Measurements from ENCODE around the gene CDH1. TPM values are rescaled to one million over a fixed set of nuclear protein-coding genes. Genes with fewer than 3 reads are reported as not detected.
"Not testable (repeated sequence)": the region's sequence is repeated elsewhere in the genome, so short reads cannot be mapped to it uniquely, and the experiment has no call there.

The CDH1 gene
- total RNA-seq, 2 experiments from 2014 or later = 4.5 to 9.1 TPM

- ChIA-PET POLR2A (no interaction called here), CTCF (interaction anchor here (1.2 kb wide), 2 partner anchors 21 to 114 kb away, joined by 3 to 5 read pairs; no protein-coding TSS in a partner anchor)
- ATAC-seq (no peak), DNase-seq (no peak)
- H3K27me3 Mint-ChIP-seq = peaks cover 3% of the 10 kb centered on the region
- H3K4me1 Mint-ChIP-seq = no peaks in the 10 kb centered on the region
- no peaks in the 10 kb centered on the region for H3K9me3 Mint-ChIP-seq (ENCODE audit: low read depth)
- no peak overlapping the region for H3K4me3 Mint-ChIP-seq
- H3K36me3 Mint-ChIP-seq (ENCODE audit: low read depth) = no peaks in the 10 kb centered on the region
- H3K27ac Mint-ChIP-seq = no peak overlapping the region
- intact Hi-C loops (cut with DNase I, micrococcal nuclease) = no loop called here
Observed at GRCh38 chr16:68826652-68827051, 89.6 kb downstream of the CDH1 start.

GRCh38 chr16:68833251-68833650 is 96.2 kb downstream of the CDH1 start:
- H3K4me1 Mint-ChIP-seq = no peaks in the 10 kb centered on the region
- POLR2A ChIA-PET = no interaction called here
- CTCF ChIA-PET = interaction anchor here (0.8 to 1.6 kb wide), 4 partner anchors 12 to 127 kb away, joined by 3 to 4 read pairs (median 4); no protein-coding TSS in a partner anchor
- peaks cover 4% of the 10 kb centered on the region for H3K27me3 Mint-ChIP-seq
- DNase-seq = no peak
- no peak overlapping the region for H3K27ac Mint-ChIP-seq
- ATAC-seq = no peak
- intact Hi-C loops (cut with DNase I, micrococcal nuclease) = no loop called here
- no peaks in the 10 kb centered on the region for H3K36me3 Mint-ChIP-seq (ENCODE audit: low read depth)
- H3K4me3 Mint-ChIP-seq = no peak overlapping the region
- no peaks in the 10 kb centered on the region for H3K9me3 Mint-ChIP-seq (ENCODE audit: low read depth)

- no peak overlapping the region for H3K27ac Mint-ChIP-seq
- no peaks in the 10 kb centered on the region for H3K4me1 Mint-ChIP-seq
- H3K9me3 Mint-ChIP-seq (ENCODE audit: low read depth) = no peaks in the 10 kb centered on the region
- H3K4me3 Mint-ChIP-seq = no peak overlapping the region
- H3K36me3 Mint-ChIP-seq (ENCODE audit: low read depth) = no peaks in the 10 kb centered on the region
- no peak for ATAC-seq
- no peak for DNase-seq
- POLR2A ChIA-PET = no interaction called here
- intact Hi-C loops (cut with DNase I, micrococcal nuclease) = no loop called here
- peaks cover 3% of the 10 kb centered on the region for H3K27me3 Mint-ChIP-seq
- CTCF ChIA-PET = interaction anchor here (0.7 to 1.7 kb wide), 5 partner anchors 10 to 216 kb away, joined by 3 to 7 read pairs (median 3); no protein-coding TSS in a partner anchor
Observed at GRCh38 chr16:68834550-68834949, 97.5 kb downstream of the CDH1 start.

GRCh38 chr16:68835970-68836369 is 98.9 kb downstream of the CDH1 start:
- intact Hi-C loops (cut with DNase I, micrococcal nuclease) = no loop called here
- H3K4me1 Mint-ChIP-seq = no peaks in the 10 kb centered on the region
- H3K36me3 Mint-ChIP-seq (ENCODE audit: low read depth) = no peaks in the 10 kb centered on the region
- ChIA-PET POLR2A (no interaction called here), CTCF (no interaction called here)
- no peaks in the 10 kb centered on the region for H3K9me3 Mint-ChIP-seq (ENCODE audit: low read depth)
- no peak overlapping the region for H3K27ac Mint-ChIP-seq
- H3K4me3 Mint-ChIP-seq = no peak overlapping the region
- no peak for DNase-seq
- no peak for ATAC-seq
- peaks cover 1% of the 10 kb centered on the region for H3K27me3 Mint-ChIP-seq

- no peak overlapping the region for H3K27ac Mint-ChIP-seq
Observed at GRCh38 chr16:68839831-68840230, 102.7 kb downstream of the CDH1 start.

GRCh38 chr16:68842964-68843481 is 105.9 kb downstream of the CDH1 start:
- ATAC-seq; H3K36me3 Mint-ChIP-seq (ENCODE audit: low read depth); DNase-seq; H3K27me3 Mint-ChIP-seq; H3K9me3 Mint-ChIP-seq (ENCODE audit: low read depth): not testable (repeated sequence)
- peaks cover 27% of the 10 kb centered on the region for H3K4me1 Mint-ChIP-seq
- intact Hi-C loops (cut with DNase I, micrococcal nuclease) = loop anchor here (1.0 to 2.0 kb wide), 11 partner anchors 87 to 722 kb away; partner anchors contain the start of genes CHTF8 (in 1 of the 2), NFAT5 (in 1 of the 2), SMPD3 (in 1 of the 2) and UTP4 (in 1 of the 2)
- H3K27ac Mint-ChIP-seq = peak overlapping the region; percentile 91
- POLR2A ChIA-PET = interaction anchor here (0.6 to 2.5 kb wide), 5 partner anchors 49 to 262 kb away, joined by 3 to 9 read pairs (median 5); no protein-coding TSS in a partner anchor
- H3K4me3 Mint-ChIP-seq = peak overlapping the region; percentile 84
- CTCF ChIA-PET = interaction anchor here (0.6 to 1.7 kb wide), 7 partner anchors 26 to 325 kb away, joined by 3 to 6 read pairs (median 4); partner anchors contain the start of gene ZFP90

More at GRCh38 chr16:68839831-68840230, 102.7 kb downstream of the CDH1 start:
- no peak for DNase-seq
- ChIA-PET POLR2A (no interaction called here), CTCF (interaction anchor here (1.1 kb wide), 1 partner anchor 10 kb away, joined by 3 read pairs; no protein-coding TSS in a partner anchor)
- no peak for ATAC-seq
- H3K36me3 Mint-ChIP-seq (ENCODE audit: low read depth) = no peaks in the 10 kb centered on the region
- intact Hi-C loops (cut with DNase I, micrococcal nuclease) = no loop called here
- peaks cover 1% of the 10 kb centered on the region for H3K27me3 Mint-ChIP-seq
- H3K4me3 Mint-ChIP-seq = no peak overlapping the region
- peaks cover 10% of the 10 kb centered on the region for H3K4me1 Mint-ChIP-seq
- no peaks in the 10 kb centered on the region for H3K9me3 Mint-ChIP-seq (ENCODE audit: low read depth)

- intact Hi-C loops (cut with DNase I, micrococcal nuclease) = loop anchor here (1.0 to 2.0 kb wide), 11 partner anchors 87 to 721 kb away; partner anchors contain the start of genes CHTF8 (in 1 of the 2), NFAT5 (in 1 of the 2), SMPD3 (in 1 of the 2) and UTP4 (in 1 of the 2)
- Mint-ChIP-seq H3K27me3 (no peaks in the 10 kb centered on the region), H3K9me3 (ENCODE audit: low read depth) (no peaks in the 10 kb centered on the region), H3K4me1 (peaks cover 27% of the 10 kb centered on the region), H3K4me3 (peak within 1 kb of the TSS; percentile 84), H3K36me3 (ENCODE audit: low read depth) (peaks cover 4% of the 10 kb centered on the region), H3K27ac (peak within 1 kb of the TSS; percentile 91)
- ATAC-seq (peak; percentile 93), DNase-seq (peak; percentile 95)
- ChIA-PET CTCF (interaction anchor here (0.6 to 1.7 kb wide), 9 partner anchors 9 to 326 kb away, joined by 3 to 6 read pairs (median 4); no protein-coding TSS in a partner anchor), POLR2A (interaction anchor here (0.6 to 2.5 kb wide), 4 partner anchors 49 to 175 kb away, joined by 3 to 9 read pairs (median 4); no protein-coding TSS in a partner anchor)
Observed at GRCh38 chr16:68843482-68844210, 106.6 kb downstream of the CDH1 start, which contains the start of gene TANGO6. Gene TANGO6, plus strand, starts transcription at chr16:68843531. Its CDS starts 87 bp downstream, at chr16:68843618.

GRCh38 chr16:68844211-68844564 is 107.1 kb downstream of the CDH1 start:
- CTCF ChIA-PET = interaction anchor here (1.0 to 1.7 kb wide), 5 partner anchors 10 to 315 kb away, joined by 3 to 6 read pairs (median 3); no protein-coding TSS in a partner anchor
- DNase-seq (no peak), ATAC-seq (no peak)
- Mint-ChIP-seq H3K27me3 (no peaks in the 10 kb centered on the region), H3K4me1 (peaks cover 27% of the 10 kb centered on the region), H3K9me3 (ENCODE audit: low read depth) (no peaks in the 10 kb centered on the region), H3K4me3 (peak overlapping the region; percentile 84), H3K36me3 (ENCODE audit: low read depth) (peaks cover 4% of the 10 kb centered on the region), H3K27ac (peak overlapping the region; percentile 91)
- POLR2A ChIA-PET = interaction anchor here (2.5 kb wide), 1 partner anchor 87 kb away, joined by 9 read pairs; no protein-coding TSS in a partner anchor
- intact Hi-C loops (cut with DNase I, micrococcal nuclease) = no loop called here

GRCh38 chr16:68848786-68849185 is 111.7 kb downstream of the CDH1 start:
- H3K27me3 Mint-ChIP-seq = no peaks in the 10 kb centered on the region
- peaks cover 26% of the 10 kb centered on the region for H3K4me1 Mint-ChIP-seq
- DNase-seq (no peak), ATAC-seq (no peak)
- H3K36me3 Mint-ChIP-seq (ENCODE audit: low read depth) = peaks cover 12% of the 10 kb centered on the region
- no peak overlapping the region for H3K27ac Mint-ChIP-seq
- intact Hi-C loops (cut with DNase I, micrococcal nuclease) = loop anchor here (5.0 kb wide), 3 partner anchors 259 to 439 kb away; partner anchors contain the start of genes CHTF8 (in 1 of the 2), HAS3 (in 1 of the 2) and UTP4 (in 1 of the 2)
- POLR2A ChIA-PET = no interaction called here
- H3K4me3 Mint-ChIP-seq = no peak overlapping the region
- CTCF ChIA-PET = interaction anchor here (1.6 kb wide), 1 partner anchor 275 kb away, joined by 4 read pairs; no protein-coding TSS in a partner anchor
- H3K9me3 Mint-ChIP-seq (ENCODE audit: low read depth) = no peaks in the 10 kb centered on the region

GRCh38 chr16:68850481-68850880 is 113.4 kb downstream of the CDH1 start:
- CTCF ChIA-PET = interaction anchor here (0.7 to 1.1 kb wide), 2 partner anchors 11 to 274 kb away, joined by 3 read pairs; no protein-coding TSS in a partner anchor
- Mint-ChIP-seq H3K27ac (no peak overlapping the region), H3K9me3 (ENCODE audit: low read depth) (no peaks in the 10 kb centered on the region), H3K4me1 (peaks cover 17% of the 10 kb centered on the region), H3K27me3 (no peaks in the 10 kb centered on the region), H3K4me3 (no peak overlapping the region), H3K36me3 (ENCODE audit: low read depth) (peaks cover 12% of the 10 kb centered on the region)
- ATAC-seq (no peak), DNase-seq (no peak)
- POLR2A ChIA-PET = no interaction called here
- intact Hi-C loops (cut with DNase I, micrococcal nuclease) = no loop called here

- ChIA-PET POLR2A (no interaction called here), CTCF (interaction anchor here (1.0 kb wide), 1 partner anchor 11 kb away, joined by 3 read pairs; no protein-coding TSS in a partner anchor)
- H3K27ac Mint-ChIP-seq = no peak overlapping the region
- no peaks in the 10 kb centered on the region for H3K27me3 Mint-ChIP-seq
- intact Hi-C loops (cut with DNase I, micrococcal nuclease) = no loop called here
- H3K4me3 Mint-ChIP-seq = no peak overlapping the region
- no peaks in the 10 kb centered on the region for H3K9me3 Mint-ChIP-seq (ENCODE audit: low read depth)
- peaks cover 18% of the 10 kb centered on the region for H3K4me1 Mint-ChIP-seq
- H3K36me3 Mint-ChIP-seq (ENCODE audit: low read depth) = peaks cover 12% of the 10 kb centered on the region
- no peak for ATAC-seq
- DNase-seq = no peak
Observed at GRCh38 chr16:68851601-68852000, 114.5 kb downstream of the CDH1 start.
